LNCaP clone FGC (cell line): ENCODE results near the gene LARGE2.

Source experiments
- DNase-seq: peaks from one replicate; pipeline ENCODE4 v3.0.0-alpha.2; 2011; ENCODE audit warnings: low read depth
- H3K4me3 ChIP-seq: 2 replicates; pipeline ENCODE4 v1.5.1; 2011; ENCODE audit warnings: mild to moderate bottlenecking, low read depth, low read length, control low read depth
- CTCF ChIP-seq: IDR thresholded peaks from 2 replicates; pipeline ENCODE4 v1.5.1; 2012; ENCODE audit warnings: mild to moderate bottlenecking; ENCODE audit not compliant: control insufficient read depth, insufficient read depth; ENCODE audit errors: extremely low read depth

Gene LARGE2

GRCh38 chr11:45968901-45969300, 46.4 kb downstream of the LARGE2 start:
- TF ChIP-seq CTCF = no peak

GRCh38 chr11:45973601-45974000, 51.1 kb downstream of the LARGE2 start:
- DNase-seq = no peak
- H3K4me3 ChIP-seq = no peak overlapping the region
- TF ChIP-seq CTCF = no peak

More at GRCh38 chr11:45968901-45969300, 46.4 kb downstream of the LARGE2 start:
- DNase-seq = no peak
- H3K4me3 ChIP-seq = no peak overlapping the region

GRCh38 chr11:45974806-45975205, 52.4 kb downstream of the LARGE2 start:
- no peak for TF ChIP-seq CTCF

More at GRCh38 chr11:45974806-45975205, 52.4 kb downstream of the LARGE2 start:
- no peak for DNase-seq
- no peak overlapping the region for H3K4me3 ChIP-seq
